HG03159 (cell line): ENCODE results near the gene USF1.
"Not testable (repeated sequence)": the region's sequence is repeated elsewhere in the genome, so short reads cannot be mapped to it uniquely, and the experiment has no call there.

ENCODE experiments used
- ATAC-seq: cut with Tn5 transposase; IDR thresholded peaks from one replicate; pipeline ENCODE4 v1.9.1; 2021; ENCODE audit warnings: mild to moderate bottlenecking, moderate library complexity; ENCODE audit not compliant: unreplicated experiment

USF1 gene

GRCh38 chr1:161048949-161049722, 3.4 kb upstream of the USF1 start:
- no peak for ATAC-seq

- no peak for ATAC-seq
Observed at GRCh38 chr1:161047436-161048420, 2.0 kb upstream of the USF1 start.

DNA sequence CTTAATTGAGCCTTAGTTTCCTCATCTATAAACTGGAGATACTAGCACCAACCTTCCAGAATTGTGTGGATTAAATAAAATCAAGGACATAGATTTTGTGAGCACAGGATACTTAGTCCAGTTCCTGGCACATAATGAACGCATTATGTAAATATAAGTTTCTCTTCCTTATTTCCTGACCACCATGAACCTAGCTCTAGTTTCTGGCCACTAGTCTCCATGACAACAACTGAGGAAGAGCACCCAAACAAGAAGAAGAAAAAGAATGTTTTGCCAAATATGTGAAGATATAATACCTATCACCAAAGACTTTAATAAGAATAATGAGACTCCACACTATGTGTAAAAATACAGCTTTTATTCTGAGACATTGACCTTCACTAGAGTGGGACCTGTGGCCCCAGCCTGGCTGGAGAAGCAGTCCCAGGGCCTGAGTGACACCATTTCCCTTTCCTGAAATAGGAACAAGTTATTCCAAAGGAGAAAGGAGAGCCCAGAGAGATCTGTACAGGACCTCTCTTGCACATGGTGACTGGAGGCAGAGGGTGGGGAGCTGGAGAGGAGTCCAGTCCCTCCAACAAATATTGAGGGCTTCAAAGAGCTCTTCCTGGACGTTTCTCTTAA, 940 bp upstream of the USF1 start:
- ATAC-seq: peak; percentile 46

- ATAC-seq: peak; percentile 45
Observed at GRCh38 chr1:161044908-161045735, 655 bp downstream of the USF1 start.

GRCh38 chr1:161044535-161044907, 1.3 kb downstream of the USF1 start:
- no peak for ATAC-seq

DNA sequence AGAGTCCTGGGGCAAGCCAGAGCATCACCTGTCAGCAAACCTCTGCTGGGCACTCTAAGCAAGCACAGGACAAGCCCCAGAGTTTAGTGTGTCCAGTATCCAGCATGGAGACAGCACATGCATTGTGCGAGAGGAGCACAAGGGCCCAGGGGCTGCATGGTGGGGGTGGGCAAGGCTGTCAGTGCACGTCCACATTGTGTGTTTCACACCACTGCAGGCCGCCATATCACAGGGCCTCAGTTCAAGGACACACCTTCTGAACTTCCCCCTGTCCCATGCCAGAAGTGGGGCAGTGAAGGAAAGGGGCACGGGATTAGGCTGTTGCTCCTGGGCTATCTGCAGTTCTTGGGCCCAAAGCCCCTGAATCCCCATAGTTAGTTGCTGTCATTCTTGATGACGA, 6.2 kb downstream of the USF1 start:
- no peak for ATAC-seq

GRCh38 chr1:161039154-161039545, 6.6 kb downstream of the USF1 start:
- no peak for ATAC-seq

GRCh38 chr1:161038523-161039153, 7.1 kb downstream of the USF1 start, which contains the start of gene TSTD1:
Gene TSTD1 (minus strand): TSS chr1:161038964. CDS start chr1:161038889, 75 bp downstream.
- ATAC-seq: peak; percentile 87

DNA sequence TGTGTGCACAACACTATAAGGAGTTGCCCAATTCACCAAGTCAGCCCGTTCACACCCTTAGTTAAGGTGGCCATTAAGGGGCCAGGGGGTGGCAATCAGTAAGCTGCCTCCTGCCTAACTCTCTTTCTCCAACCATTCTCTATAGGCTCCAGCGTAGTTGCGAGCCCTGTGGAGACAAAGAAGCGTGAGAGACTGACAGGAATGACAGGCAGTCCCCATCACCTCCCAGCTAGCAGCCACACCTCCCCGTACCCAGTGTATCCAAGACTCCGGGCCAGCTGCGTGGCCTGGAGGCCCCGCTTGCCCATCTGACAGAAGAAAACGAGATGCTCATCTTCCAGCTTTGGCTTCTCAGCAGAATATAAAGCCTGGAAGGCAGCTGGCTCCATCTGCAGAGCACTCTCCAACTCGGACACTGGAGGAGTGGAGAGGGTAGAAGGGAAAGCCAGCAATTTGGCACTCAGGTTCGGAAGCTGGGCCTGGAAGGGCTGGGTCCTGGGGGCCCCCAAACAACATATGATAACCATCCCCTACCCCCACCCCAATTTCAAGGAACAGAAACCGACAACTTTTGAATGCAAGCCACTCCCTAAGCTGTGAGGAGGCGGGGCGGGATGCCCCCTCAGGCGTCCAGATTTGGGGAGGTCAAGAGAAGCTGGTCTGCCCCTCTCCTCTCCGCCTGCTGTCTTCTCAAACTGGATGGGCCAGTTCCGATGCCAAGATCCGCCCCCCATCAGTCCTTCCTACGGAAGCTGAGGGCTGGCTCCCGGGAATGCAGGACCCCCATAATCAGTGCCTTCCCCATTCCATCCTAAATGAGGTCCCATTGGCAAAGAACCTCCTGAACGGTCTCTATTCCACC, 7.9 kb downstream of the USF1 start:
- no peak for ATAC-seq

- no peak for ATAC-seq
Observed at GRCh38 chr1:161033751-161034150, 12.0 kb downstream of the USF1 start.

- ATAC-seq: no peak
Observed at GRCh38 chr1:161032409-161032808, 13.4 kb downstream of the USF1 start.

- no peak for ATAC-seq
Observed at GRCh38 chr1:161031874-161032273, 13.9 kb downstream of the USF1 start.

GRCh38 chr1:161029466-161029865, 16.3 kb downstream of the USF1 start:
- not testable (repeated sequence) for ATAC-seq

DNA sequence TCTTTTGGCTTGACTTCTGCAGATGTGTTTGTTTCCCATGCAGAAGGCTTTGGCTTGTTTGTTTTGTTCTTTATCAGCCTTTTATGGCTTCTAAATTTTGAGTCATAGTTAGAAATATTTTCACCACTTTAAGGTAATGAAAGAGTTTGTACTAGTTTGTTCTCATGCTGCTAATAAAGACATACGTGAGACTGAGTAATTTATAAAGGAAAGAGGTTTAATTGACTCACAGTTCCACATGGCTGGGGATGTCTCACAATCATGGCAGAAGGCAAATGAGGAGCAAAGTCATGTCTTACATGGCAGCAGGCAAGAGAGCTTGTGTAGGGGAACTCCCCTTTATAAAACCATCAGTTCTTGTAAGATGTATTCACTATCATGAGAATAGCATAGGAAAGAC, 18.8 kb downstream of the USF1 start:
- not testable (repeated sequence) for ATAC-seq

DNA sequence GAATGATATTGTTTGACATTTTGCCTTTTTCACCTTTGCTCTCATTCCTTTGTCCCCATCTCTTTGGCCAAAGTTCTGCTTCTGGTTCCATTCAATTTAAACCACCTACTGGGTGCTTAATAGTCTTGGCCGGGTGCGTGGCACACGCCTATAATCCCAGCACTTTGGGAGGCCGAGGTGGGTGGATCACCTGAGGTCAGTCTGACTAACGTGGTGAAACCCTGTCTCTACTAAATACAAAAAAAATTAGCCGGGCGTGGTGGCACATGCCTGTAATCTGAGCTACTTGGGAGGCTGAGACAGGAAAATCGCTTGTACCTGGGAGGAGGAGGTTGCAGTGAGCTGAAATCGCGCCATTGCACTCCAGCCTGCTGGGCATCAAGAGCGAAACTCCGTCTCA, 23.3 kb downstream of the USF1 start:
- ATAC-seq: not testable (repeated sequence)

DNA sequence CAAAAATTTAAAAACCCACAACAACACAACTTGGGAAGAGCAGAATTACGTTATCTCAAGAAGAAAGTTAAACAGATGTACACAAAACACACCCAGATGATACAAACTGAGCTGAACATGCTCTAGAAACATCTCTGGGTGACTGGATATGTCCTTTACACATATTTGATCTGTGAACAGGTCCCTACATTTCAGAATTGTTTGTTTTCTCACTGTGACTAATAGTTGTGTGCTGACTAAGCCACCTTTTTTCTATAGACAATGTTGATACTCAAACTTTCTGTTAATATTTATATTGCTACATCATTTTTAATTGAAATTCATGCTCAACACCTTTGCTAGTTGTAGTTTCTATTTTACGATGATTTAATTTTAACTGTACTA, 23.8 kb downstream of the USF1 start:
- ATAC-seq: no peak

- peak; percentile 82 for ATAC-seq
Observed at GRCh38 chr1:161021165-161021969, 24.4 kb downstream of the USF1 start.

DNA sequence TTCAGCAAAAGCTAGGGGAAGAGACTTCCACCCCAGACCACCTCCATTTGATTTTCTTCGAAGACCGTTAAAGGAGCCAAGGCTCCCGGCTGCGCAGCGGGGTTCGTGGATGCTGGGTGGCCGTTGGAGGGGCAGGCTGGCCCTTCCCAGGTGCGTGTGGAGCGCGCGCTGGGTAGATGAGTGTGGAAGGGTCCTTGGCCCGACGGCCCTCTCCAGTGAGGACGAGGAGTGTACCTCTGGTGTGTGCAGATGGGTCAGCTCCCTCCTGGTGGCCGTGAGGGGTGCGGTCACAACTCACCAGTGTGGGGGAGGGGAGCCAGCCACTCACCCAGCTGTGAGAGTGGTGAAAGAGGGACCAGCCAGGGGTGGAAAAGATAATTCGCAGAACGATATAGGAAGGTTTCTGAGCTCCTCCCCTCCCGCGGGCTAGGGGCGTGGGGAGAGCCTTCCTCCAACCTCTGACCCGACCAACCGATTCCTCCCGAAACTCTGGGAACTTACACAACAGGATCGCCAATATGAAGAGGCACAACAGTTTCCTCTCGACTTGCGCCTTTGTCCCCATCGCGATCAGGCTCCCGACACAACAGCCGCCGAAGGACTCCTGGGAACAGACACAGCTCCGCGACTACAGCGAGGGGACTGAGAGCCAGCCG, 25.1 kb downstream of the USF1 start, which contains the start of gene F11R:
TSS of gene F11R (minus strand) at position 644 of the 656 bp plus-strand sequence. CDS start at position 565, 79 bp downstream.
- ATAC-seq: peak; percentile 48
